ENCODE results near the gene EIF1AX.

DNA sequence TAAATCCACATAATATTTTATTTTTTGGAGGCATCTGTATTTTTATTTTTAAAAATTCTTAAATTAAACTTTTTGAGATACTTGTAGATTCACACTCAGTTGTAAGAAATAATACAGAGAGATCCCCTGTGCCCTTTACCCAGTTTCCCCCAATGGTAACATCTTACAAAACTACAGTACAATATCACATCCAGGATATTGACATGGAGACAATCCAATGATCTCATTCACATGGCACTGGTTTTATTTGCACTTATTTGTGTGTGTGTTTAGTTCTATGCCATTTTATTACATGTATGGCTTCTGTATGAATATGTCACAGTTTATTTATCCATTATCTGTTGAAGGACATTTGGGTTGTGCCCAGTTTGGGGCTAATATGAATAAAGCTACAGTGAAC is 35.5 kb upstream of the EIF1AX start:
- no peak for TF ChIP-seq CTCF (IDR thresholded peaks at IDR 0.05; ENCODE audit: low read depth, low read length, missing input control)
- TF ChIP-seq, protein P1, sequence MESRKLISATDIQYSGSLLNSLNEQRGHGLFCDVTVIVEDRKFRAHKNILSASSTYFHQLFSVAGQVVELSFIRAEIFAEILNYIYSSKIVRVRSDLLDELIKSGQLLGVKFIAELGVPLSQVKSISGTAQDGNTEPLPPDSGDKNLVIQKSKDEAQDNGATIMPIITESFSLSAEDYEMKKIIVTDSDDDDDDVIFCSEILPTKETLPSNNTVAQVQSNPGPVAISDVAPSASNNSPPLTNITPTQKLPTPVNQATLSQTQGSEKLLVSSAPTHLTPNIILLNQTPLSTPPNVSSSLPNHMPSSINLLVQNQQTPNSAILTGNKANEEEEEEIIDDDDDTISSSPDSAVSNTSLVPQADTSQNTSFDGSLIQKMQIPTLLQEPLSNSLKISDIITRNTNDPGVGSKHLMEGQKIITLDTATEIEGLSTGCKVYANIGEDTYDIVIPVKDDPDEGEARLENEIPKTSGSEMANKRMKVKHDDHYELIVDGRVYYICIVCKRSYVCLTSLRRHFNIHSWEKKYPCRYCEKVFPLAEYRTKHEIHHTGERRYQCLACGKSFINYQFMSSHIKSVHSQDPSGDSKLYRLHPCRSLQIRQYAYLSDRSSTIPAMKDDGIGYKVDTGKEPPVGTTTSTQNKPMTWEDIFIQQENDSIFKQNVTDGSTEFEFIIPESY (IDR thresholded peaks at IDR 0.05), result no peak
- TF ChIP-seq NR2F2 (IDR thresholded peaks at IDR 0.05), result no peak
- no peak for TF ChIP-seq SP1 (IDR thresholded peaks at IDR 0.05)
- TF ChIP-seq TAF1 (conservative IDR thresholded peaks at IDR 0.05), result no peak
- TF ChIP-seq JUND (IDR thresholded peaks at IDR 0.05), result no peak
- no peak for TF ChIP-seq ATF3 (IDR thresholded peaks at IDR 0.05)
- no peak for TF ChIP-seq EGR1 (IDR thresholded peaks at IDR 0.05; ENCODE audit: low read depth in 2 of 2)
- TF ChIP-seq, protein P2, sequence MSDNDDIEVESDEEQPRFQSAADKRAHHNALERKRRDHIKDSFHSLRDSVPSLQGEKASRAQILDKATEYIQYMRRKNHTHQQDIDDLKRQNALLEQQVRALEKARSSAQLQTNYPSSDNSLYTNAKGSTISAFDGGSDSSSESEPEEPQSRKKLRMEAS (IDR thresholded peaks at IDR 0.05), result no peak
- no peak for TF ChIP-seq YY1 (IDR thresholded peaks at IDR 0.05)
- TF ChIP-seq RAD21 (IDR thresholded peaks at IDR 0.05), result no peak

Measured in liver (tissue), 3 donors.